Panc1 (cell line): ENCODE results near the gene CNEP1R1. TPM values are rescaled to one million over a fixed set of nuclear protein-coding genes. Genes with fewer than 3 reads are reported as not detected.

Experiments used
- ATAC-seq: fragments of 200-7000 bp; cut with Tn5 transposase; 2 replicates; pipeline ENCODE4 v1.9.1; 2020; ENCODE audit warnings: mild to moderate bottlenecking, moderate library complexity
- BruUV-seq: library from RNA; stranded (reverse); fragments of 400-500 nt; replicated peaks from 2 replicates; lab custom pipeline; 2021; lab: Mats Ljungman, UMichigan
- CTCF ChIA-PET: fragments of 300-600 bp; sonication (Branson Sonifier 250); formaldehyde crosslinking; loops from one replicate; lab custom pipeline; 2022; ENCODE audit warnings: antibody characterized with exemption; lab: Charles Lee
- POLR2A ChIA-PET: fragments of 300-600 bp; sonication (Branson Sonifier 250); formaldehyde crosslinking; loops from one replicate; lab custom pipeline; 2022; ENCODE audit warnings: antibody characterized with exemption; lab: Charles Lee
- DNase-seq: peaks from one replicate; pipeline ENCODE4 v3.0.0-alpha.2; 2010; ENCODE audit warnings: low read depth, low spot score
- H3K27ac ChIP-seq: 2 replicates; pipeline ENCODE4 v1.5.1; 2011; ENCODE audit warnings: mild to moderate bottlenecking, low read length, inconsistent platforms
- H3K27me3 ChIP-seq: fragments of 200-500 bp; sonication (Bioruptor generic); 2 replicates; pipeline ENCODE4 v1.6.0; 2014; ENCODE audit warnings: low read length, inconsistent platforms; ENCODE audit not compliant: control insufficient read depth, insufficient read depth
- H3K36me3 ChIP-seq: fragments of 200-500 bp; sonication (Bioruptor generic); 2 replicates; pipeline ENCODE4 v1.5.1; 2014; ENCODE audit warnings: inconsistent platforms, mild to moderate bottlenecking, low read length, moderate library complexity; ENCODE audit not compliant: control insufficient read depth, insufficient read depth
- H3K4me1 ChIP-seq: 2 replicates; pipeline ENCODE4 v1.5.1; 2011; ENCODE audit warnings: inconsistent platforms, mild to moderate bottlenecking, low read length, moderate library complexity; ENCODE audit not compliant: control insufficient read depth, insufficient read depth
- H3K4me3 ChIP-seq, 2 experiments: 2 replicates each; pipeline ENCODE4 v1.5.1; 2011 to 2012; ENCODE audit warnings: low read depth in 2 of 2, low read length in 2 of 2, mild to moderate bottlenecking in 2 of 2, inconsistent platforms in 1 of 2, moderate library complexity in 1 of 2
- H3K9me3 ChIP-seq: fragments of 200-500 bp; sonication (Bioruptor generic); 2 replicates; pipeline ENCODE4 v1.5.1; 2014; ENCODE audit warnings: low read depth, mild to moderate bottlenecking, inconsistent platforms, low read length, moderate library complexity; ENCODE audit not compliant: control insufficient read depth, insufficient read depth
- POLR2AphosphoS5 ChIP-seq: IDR thresholded peaks from 2 replicates; pipeline ENCODE4 v1.6.1; 2012; ENCODE audit warnings: mild to moderate bottlenecking, low read depth, low read length, moderate library complexity
- SIN3A ChIP-seq: IDR thresholded peaks from 2 replicates; pipeline ENCODE4 v1.6.1; 2012; ENCODE audit warnings: low read depth, mild to moderate bottlenecking, low read length, moderate library complexity, borderline replicate concordance; ENCODE audit not compliant: insufficient read depth
- TCF7L2 ChIP-seq: IDR thresholded peaks from 2 replicates; pipeline ENCODE4 v1.6.1; 2011; ENCODE audit warnings: mild to moderate bottlenecking, low read depth, low read length, inconsistent platforms
- in situ Hi-C: cut with HindIII; loops from 2 replicates; pipeline ENCODE4 v1.10.0; 2016; ENCODE audit warnings: low sequenced_read_pairs, low pct_unique_long_range_greater_than_20kb
- intact Hi-C: fragments of 100-400 bp; cut with micrococcal nuclease; formaldehyde crosslinking; loops from one replicate; pipeline ENCODE4 v1.10.0; 2022; ENCODE audit not compliant: unreplicated experiment
- total RNA-seq: library from RNA; stranded (reverse); gene quantifications from one replicate; pipeline ENCODE4 v1.2.1, GENCODE V29; 2021; ENCODE audit not compliant: unreplicated experiment
- TF ChIP-seq, protein P1 (sequence below), 2 experiments: IDR thresholded peaks; 2 replicates each; pipeline ENCODE4 v1.6.1; 2011 to 2012; ENCODE audit warnings: low read depth in 2 of 2, control low read depth in 1 of 2, low read length in 1 of 2, mild to moderate bottlenecking in 1 of 2, moderate library complexity in 1 of 2; ENCODE audit not compliant: insufficient read depth in 1 of 2
- TF ChIP-seq, protein P2 (sequence below): fragments of 450-650 bp; IDR thresholded peaks from 2 replicates; pipeline ENCODE4 v1.5.1; 2017; ENCODE audit warnings: mild to moderate bottlenecking

CNEP1R1 gene
- total RNA-seq, 1 experiment from 2014 or later: 22.0 TPM

DNA sequence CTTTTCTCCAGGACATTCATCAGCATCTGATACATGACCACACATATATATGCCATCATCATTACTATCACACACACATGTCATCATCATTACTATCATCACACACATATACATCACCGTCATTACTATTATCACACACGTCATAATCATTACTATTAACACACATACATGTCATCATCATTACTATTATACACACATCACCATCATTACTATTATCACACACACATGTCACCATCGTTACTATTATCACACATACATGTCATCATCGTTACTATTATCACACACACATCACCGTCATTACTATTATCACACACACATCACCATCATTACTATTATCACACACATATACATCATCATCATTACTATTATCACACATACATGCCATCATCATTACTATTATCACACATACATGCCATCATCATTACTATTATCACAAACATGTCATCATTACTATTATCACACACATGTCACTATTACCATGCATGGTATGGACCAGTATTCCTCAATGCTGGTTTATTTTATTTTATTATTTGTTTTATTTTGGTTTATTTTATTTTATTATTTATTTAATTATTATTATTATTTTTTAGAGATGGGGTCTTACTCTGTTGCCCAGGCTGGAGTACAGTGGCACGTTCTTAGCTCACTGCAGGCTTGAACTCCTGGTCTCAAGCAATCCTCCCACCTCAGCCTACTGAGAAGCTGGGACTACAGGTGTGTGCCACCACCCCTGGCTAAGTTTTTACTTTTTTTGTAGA lies 46.3 kb upstream of the CNEP1R1 start:
- no peaks in the 10 kb centered on the region for H3K36me3 ChIP-seq
- H3K9me3 ChIP-seq: no peaks in the 10 kb centered on the region
- ATAC-seq (no peak), DNase-seq (no peak)
- intact Hi-C loops: no loop called here
- BruUV-seq: no TSS peak
- H3K27me3 ChIP-seq: no peaks in the 10 kb centered on the region
- TF ChIP-seq, protein P1, sequence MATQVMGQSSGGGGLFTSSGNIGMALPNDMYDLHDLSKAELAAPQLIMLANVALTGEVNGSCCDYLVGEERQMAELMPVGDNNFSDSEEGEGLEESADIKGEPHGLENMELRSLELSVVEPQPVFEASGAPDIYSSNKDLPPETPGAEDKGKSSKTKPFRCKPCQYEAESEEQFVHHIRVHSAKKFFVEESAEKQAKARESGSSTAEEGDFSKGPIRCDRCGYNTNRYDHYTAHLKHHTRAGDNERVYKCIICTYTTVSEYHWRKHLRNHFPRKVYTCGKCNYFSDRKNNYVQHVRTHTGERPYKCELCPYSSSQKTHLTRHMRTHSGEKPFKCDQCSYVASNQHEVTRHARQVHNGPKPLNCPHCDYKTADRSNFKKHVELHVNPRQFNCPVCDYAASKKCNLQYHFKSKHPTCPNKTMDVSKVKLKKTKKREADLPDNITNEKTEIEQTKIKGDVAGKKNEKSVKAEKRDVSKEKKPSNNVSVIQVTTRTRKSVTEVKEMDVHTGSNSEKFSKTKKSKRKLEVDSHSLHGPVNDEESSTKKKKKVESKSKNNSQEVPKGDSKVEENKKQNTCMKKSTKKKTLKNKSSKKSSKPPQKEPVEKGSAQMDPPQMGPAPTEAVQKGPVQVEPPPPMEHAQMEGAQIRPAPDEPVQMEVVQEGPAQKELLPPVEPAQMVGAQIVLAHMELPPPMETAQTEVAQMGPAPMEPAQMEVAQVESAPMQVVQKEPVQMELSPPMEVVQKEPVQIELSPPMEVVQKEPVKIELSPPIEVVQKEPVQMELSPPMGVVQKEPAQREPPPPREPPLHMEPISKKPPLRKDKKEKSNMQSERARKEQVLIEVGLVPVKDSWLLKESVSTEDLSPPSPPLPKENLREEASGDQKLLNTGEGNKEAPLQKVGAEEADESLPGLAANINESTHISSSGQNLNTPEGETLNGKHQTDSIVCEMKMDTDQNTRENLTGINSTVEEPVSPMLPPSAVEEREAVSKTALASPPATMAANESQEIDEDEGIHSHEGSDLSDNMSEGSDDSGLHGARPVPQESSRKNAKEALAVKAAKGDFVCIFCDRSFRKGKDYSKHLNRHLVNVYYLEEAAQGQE (IDR thresholded peaks at IDR 0.05; ENCODE audit: insufficient read depth in 1 of 2, low read depth in 2 of 2, low read length in 1 of 2): no peak
- TF ChIP-seq, protein P2, sequence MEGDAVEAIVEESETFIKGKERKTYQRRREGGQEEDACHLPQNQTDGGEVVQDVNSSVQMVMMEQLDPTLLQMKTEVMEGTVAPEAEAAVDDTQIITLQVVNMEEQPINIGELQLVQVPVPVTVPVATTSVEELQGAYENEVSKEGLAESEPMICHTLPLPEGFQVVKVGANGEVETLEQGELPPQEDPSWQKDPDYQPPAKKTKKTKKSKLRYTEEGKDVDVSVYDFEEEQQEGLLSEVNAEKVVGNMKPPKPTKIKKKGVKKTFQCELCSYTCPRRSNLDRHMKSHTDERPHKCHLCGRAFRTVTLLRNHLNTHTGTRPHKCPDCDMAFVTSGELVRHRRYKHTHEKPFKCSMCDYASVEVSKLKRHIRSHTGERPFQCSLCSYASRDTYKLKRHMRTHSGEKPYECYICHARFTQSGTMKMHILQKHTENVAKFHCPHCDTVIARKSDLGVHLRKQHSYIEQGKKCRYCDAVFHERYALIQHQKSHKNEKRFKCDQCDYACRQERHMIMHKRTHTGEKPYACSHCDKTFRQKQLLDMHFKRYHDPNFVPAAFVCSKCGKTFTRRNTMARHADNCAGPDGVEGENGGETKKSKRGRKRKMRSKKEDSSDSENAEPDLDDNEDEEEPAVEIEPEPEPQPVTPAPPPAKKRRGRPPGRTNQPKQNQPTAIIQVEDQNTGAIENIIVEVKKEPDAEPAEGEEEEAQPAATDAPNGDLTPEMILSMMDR: no peak
- TF ChIP-seq SIN3A (no peak), TCF7L2 (no peak), POLR2AphosphoS5 (no peak)
- in situ Hi-C loops: no loop called here
- POLR2A ChIA-PET: no interaction called here
- H3K27ac ChIP-seq: no peak overlapping the region
- H3K4me3 ChIP-seq: no peak overlapping the region
- CTCF ChIA-PET: no interaction called here
- no peaks in the 10 kb centered on the region for H3K4me1 ChIP-seq

DNA sequence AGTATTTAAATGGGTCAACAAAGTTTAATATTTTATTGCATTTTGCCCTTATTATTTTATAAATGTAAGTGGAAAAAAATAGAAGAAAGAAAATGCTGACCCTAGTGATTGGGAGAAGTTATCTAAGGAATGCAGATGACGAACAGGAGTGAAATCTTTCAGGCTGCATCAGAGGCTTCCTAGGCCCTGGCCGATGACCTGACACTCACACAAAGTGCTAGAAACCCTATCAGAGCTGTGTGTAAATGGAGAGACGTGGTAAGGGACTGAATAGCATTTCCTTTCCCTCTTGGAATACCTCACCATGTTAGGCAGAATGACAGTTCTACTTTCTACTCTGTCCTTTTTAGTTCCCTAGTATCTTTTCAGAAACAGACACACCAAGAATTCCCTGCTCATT lies 44.9 kb upstream of the CNEP1R1 start:
- ATAC-seq: no peak
- Histone ChIP-seq H3K9me3 (no peaks in the 10 kb centered on the region), H3K27me3 (no peaks in the 10 kb centered on the region), H3K4me3 (no peak overlapping the region), H3K36me3 (no peaks in the 10 kb centered on the region), H3K4me1 (no peaks in the 10 kb centered on the region), H3K27ac (no peak overlapping the region)
- ChIA-PET CTCF (no interaction called here), POLR2A (interaction anchor here (0.6 kb wide), 1 partner anchor 94 kb away, joined by 4 read pairs; no protein-coding TSS in a partner anchor)
- DNase-seq: no peak
- BruUV-seq: no TSS peak
- intact Hi-C loops (no loop called here), in situ Hi-C loops (no loop called here)
- TF ChIP-seq TCF7L2 (no peak), POLR2AphosphoS5 (no peak), SIN3A (no peak)
- TF ChIP-seq, protein P1 (IDR thresholded peaks at IDR 0.05; ENCODE audit: insufficient read depth in 1 of 2, low read depth in 2 of 2, low read length in 1 of 2): no peak
- TF ChIP-seq, protein P2: no peak
